HG02642 (cell line): ENCODE results near the gene IGFBP1.

ENCODE experiments used
- ATAC-seq: cut with Tn5 transposase; IDR thresholded peaks from one replicate; pipeline ENCODE4 v1.9.1; 2021; ENCODE audit warnings: mild to moderate bottlenecking; ENCODE audit not compliant: unreplicated experiment, poor library complexity

The IGFBP1 gene

DNA sequence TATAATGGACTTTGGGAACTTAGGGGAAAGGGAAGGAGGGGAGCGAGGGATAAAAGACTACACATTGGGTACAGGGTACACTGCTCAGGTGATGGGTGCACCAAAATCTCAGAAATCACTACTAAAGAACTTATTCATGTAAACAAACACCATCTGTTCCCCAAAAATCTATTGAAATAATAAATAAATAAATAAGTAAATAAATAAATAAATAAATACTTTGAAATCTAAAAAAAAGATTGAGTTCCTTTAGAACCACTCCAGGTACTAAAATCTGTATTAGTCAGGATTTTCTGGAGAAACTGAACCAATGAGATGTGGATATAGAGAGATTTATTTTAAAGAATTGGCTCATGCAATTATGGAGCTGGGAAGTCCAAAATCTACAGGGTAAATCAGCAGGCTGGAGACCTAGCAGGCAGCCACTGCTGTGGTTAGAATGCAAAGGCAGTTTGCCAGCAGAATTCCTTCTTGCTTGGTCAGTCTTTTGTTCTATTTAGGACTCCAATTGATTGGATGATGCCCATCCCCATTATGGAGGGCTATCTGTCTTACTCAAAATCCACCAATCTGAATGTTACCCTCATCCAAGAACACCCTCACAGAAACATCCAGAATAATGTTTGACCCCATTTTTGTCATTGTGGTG, 8.9 kb downstream of the IGFBP1 start:
- ATAC-seq = no peak

DNA sequence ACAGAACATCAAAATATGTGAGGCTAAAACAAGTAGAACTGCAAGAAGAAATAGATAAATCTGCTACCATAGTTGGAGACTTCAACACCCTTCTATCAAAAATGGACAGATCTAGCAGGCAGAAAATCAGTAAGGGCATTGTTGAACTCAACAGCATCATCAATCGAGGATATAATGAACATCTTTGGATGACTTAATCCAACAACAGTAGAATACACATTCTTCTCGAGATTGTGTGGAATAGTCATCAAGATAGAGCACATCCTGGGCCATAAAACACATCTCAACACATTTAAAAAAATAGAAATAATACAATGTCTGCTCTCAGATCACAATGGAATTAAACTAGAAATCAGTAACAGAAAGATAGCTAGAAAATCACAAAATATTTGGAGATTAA, 9.9 kb downstream of the IGFBP1 start:
- no peak for ATAC-seq

DNA sequence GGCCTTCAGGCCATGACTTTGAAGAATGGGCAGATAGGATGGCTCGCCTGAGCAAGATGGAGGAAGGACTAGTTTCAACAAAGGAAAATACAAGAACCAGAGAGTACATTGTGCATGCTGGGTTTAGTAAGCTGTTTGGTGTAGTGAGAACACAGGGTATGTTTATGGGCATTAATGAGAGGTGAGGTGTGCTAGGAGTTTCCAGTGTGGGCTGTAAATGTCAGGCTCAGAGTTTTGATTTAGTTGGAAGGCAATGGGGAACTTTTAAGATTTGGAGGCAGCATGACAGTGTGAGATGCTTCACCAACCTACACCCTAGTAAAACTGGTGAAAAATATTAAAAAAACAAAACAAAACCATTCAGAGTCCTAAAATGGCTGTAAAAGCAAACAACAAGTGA, 13.3 kb downstream of the IGFBP1 start:
- ATAC-seq = no peak

DNA sequence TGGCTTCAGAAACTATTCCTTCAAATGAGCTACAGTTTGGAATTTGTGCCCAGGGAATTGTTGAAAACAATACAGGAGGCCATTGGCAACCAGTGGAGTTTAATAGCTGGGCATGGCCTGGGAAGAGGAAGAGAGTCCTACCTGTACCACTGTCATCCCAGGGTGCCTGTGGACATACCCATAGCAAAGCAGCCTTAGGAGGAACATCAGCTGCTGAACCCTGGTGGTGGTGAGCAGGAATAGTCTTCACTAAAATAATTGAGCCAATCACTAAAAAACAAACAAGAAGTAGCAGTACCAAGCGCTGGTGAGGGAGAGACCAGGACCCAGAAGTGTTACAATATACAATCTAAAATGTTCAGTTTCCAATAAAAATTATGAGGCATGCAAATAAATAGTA, 14.5 kb downstream of the IGFBP1 start:
- ATAC-seq = no peak

DNA sequence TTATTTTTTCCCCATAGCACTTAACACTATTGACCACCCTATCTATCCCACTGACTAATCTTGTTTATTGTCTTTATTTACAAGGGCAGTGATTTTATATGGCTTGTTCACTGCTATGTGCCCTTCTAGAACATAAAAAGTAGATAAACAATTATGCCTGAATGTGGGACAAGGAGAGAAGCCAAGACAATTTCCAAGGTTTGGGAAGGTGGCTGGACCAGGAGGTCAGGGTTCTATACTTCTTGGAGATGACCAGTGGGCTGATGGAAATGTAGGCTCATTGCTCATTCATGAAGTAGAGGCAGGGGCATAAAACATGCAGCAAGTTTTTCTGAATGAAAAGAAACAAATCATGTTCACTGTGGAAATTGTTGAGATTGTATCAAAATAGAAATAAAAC, 21.3 kb downstream of the IGFBP1 start:
- no peak for ATAC-seq

DNA sequence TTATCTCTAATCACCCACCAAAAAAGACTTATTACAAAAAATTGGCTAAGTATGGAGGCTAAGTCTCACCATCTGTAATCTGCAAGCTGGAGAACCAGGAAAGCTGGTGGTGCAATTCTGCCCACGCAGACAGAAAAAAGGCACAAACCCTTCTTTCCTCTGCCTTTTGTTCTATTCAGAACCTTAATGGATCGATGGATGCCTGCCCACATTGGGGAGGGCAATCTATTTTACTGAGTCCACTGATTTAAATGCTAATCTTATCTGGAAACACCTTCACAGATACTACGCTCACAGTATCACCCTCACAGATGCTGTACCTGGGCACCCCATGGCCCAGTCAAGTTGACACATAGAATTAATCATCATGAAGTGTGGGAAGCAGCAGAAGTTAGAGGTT, 22.6 kb downstream of the IGFBP1 start:
- ATAC-seq = no peak

DNA sequence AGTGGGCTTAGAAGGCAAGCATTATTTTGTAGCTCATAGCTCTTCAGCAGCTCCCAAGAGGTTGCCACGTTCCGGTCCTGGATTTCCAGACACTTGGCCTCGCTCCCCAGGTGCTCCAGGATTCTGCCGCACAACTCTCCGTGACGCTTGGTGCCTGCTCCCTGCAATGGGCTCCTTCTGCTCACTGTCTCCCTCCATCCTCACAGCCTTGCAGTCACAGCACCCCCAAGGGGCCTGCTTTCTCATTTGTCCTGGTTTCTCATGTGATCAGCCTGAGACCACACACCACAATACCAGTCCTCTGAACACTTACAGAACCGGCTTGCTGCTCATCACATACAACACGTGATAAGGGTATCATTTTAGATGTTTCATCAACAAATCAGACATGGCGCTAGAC, 23.0 kb downstream of the IGFBP1 start:
- ATAC-seq = no peak

DNA sequence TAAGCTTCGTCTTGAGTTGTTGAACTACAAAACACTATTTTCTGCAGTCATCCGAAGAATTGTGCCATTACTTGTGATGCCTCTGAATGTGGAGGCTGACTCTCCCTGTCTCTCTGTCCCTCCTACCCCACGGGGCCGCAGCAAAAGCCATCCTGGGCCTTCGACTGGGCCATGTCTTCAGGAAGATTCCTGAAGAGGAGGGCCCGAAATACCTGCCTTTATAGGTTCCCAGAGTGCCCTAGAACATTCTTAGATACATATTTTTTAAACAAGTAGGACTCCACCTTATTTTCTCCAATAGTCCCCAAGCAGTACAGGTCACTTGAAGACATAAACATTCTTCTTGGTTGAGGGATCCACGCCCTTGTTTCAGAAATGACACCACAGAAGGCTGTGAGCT, 24.7 kb downstream of the IGFBP1 start:
- ATAC-seq = no peak

DNA sequence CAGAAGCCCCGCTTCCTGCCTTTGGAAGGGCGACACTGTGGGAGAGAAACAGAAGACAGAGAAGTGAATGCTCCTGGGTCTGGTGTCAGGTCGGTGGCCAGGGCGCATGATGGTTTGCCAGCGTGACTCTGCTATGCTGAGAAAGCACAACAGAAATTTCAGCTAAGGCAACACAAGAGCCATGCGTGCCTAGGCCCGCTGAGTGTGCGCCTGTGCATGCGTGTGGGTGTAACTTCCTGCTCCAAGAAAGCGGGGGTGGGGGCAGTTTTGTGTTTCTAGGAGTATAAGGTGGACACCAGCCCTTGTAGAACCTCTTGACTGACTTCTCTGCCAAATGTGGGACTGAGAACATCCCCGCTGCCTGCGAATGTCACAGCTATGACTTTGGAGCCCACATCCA, 26.6 kb downstream of the IGFBP1 start:
- no peak for ATAC-seq

DNA sequence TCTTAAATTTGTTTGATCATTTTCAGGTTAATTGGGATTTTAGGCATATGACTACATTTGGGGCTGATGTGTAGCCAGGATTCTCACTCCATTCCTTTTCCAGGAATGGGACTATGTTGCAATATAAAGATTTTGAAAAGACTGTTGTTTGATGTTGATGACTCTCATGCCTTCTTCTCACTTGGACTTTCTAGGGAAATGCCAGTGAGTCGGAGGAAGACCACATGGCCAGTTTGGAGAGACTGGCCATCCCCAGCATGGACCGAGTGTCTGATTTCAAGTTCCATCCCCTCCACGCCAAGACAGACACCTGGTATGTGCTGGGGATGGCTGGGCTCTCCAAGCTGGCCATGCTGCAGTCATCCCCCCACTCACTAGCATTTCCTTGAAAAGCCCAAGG, 27.3 kb downstream of the IGFBP1 start:
- ATAC-seq = no peak

DNA sequence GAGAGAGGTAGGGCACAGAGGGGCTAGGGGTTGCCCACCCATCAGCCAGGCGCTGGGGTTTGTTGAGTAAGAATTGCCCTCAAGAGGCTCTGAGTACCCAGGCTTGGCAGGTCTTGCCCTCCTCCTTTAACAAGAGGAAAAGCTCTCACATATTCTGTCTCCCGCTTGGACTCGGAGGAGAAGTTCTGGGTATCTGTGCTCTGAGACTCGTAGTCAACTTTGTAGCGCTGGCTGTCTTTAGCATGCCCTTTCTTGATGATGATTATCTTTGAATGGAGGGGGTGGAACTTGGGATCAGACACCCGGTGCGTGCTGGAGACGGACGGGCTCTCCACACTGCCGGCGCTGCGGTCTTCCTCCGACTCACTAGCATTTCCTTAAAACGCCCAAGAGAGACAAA, 28.8 kb downstream of the IGFBP1 start:
- no peak for ATAC-seq

DNA sequence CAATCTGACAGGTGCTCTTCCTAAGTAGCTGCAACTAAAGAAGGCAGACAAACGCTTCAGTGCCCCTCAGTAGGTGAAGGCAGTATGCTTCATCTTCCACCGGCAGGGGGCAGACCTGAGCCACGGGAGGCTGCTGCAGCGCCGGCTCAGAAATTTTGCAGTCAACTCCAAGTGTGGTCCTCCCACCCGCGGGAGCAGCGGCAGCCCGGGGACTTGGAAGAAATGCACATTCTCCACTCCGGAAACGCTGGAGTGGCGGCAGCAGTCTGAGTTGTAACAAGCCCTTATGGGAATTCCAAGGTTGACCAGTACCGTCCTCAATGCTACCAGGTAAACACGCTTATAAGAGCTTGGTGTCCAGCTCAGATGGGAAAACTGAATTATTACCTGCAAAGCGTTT, 29.4 kb downstream of the IGFBP1 start:
- peak; percentile 82 for ATAC-seq

DNA sequence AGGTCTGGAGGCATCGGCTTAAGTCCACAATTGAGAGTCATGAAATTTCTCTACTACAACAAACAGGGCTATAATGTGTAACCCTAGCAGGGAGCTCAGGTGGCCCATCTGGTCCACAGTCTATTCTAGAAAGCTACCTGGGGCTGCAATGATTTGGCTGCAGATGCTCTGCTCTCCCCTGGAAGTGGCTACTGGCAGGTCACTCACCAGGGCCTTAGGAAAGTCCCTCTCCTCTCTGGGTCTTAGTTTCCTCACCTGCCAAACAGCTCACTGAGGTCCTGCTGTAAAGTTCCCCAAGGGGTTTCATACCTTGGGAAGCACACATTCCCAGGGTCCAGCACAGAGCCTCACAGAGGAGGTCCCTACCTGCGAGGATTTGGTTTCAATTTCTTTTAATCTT, 30.3 kb downstream of the IGFBP1 start:
- ATAC-seq = no peak

DNA sequence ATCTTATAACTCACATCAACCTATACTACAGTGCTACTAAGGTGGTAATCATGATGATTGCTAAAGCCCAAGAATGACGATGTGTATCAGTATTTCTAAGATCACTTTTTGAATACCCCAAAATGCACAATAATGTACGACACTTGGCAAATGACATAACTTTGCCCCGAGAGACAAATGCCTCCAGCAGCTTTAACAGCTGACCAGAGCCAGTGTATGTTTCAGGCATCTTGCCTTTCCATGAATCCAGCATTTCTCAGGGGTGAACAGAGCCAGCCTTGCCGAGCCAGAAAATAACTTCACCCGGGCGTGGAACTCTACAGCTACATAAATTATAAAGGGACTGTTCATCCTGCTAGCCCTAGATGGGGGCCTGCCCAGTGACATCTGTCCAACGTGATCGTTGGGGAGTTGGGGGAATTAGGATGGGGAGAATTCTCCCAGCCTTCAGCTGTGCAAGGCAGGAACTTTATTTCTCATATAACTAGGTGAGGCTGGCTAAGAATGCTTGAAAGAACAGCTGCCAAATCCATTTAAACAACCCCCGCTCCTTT, 31.0 kb downstream of the IGFBP1 start:
- no peak for ATAC-seq

DNA sequence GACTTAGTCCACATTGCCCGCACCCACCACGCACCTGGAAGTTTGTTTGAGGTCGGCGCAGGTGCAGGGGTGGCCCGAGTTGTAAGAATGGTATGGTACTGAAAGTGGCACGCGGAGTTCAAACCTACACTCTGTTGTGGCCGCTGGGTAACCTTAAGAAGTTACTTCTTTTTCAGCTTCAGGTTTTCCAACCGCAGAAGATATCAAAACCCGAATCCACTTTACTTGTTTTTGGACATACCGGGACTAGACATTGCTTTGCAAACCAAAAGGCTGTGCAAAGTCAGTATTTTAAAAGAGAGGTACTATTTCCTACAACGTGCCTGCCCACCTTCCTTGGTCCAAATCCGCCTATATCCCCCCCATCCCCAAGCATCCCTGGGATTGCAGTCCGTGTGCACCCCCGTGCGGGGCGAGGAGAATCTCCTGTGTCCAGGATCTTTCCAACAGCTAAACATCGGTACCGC, 31.7 kb downstream of the IGFBP1 start:
- no peak for ATAC-seq

DNA sequence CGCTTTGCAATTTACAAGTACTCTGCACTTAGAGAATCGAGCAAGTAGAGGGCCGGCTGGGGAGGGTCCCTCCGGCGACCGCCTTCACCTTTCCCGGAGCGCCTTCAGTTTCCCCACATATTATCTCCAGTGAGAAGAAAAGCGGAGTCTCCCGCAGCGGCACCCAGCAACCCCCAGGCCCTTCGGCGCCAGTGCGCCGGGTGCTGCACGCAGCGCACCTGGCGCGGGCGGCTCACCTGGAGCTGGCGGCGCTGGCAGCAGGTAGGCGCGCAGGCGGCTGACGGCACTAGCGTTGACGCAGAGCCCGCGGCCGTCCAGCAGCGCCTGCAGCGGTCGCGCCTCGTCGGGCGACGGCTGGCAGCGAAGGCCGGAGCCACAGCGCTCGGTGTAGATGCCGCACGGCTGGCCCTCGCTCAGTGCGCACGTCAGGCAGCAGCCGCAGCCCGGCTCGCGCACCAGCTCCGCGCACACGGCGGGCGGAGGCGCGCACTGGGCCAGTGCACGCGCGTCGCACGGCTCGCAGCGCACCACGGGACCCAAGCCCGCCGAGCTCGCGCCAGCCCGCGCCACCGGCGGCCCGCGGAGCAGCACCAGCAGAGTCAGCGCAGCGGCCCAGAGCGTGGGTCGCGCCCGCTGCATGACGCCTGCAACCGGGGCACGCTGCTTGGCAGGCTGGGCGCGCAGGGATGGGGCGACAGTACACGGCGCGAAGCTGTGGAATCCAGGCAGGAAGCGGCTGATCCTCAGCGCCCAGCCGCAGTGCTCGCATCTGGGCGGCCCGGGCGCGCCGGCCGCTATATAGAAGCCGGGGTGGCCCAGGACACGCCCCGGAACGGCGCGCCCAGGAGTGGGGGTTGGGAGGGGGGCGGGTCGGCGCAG, 32.5 kb downstream of the IGFBP1 start, which contains the start of gene IGFBP3:
IGFBP3 (minus strand) TSS at position 771 of the 879 bp plus-strand sequence; CDS start at position 639, 132 bp downstream.
- ATAC-seq = no peak

DNA sequence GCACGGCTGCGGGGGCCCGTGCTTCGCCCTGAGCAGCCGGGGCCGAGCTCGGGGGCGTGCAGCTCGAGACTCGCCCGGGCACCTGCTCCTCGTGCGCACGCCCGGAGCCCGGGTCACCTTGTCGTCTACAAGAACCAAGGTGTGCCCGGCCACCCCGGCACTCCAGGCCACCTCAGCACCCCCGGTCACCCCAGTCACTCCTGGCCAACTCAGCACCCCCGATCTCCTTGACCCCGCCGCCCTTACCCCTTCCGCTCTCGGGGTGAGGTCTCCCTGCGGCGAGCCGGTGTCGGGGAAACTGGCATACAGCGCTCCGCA, 33.1 kb downstream of the IGFBP1 start:
- no peak for ATAC-seq

DNA sequence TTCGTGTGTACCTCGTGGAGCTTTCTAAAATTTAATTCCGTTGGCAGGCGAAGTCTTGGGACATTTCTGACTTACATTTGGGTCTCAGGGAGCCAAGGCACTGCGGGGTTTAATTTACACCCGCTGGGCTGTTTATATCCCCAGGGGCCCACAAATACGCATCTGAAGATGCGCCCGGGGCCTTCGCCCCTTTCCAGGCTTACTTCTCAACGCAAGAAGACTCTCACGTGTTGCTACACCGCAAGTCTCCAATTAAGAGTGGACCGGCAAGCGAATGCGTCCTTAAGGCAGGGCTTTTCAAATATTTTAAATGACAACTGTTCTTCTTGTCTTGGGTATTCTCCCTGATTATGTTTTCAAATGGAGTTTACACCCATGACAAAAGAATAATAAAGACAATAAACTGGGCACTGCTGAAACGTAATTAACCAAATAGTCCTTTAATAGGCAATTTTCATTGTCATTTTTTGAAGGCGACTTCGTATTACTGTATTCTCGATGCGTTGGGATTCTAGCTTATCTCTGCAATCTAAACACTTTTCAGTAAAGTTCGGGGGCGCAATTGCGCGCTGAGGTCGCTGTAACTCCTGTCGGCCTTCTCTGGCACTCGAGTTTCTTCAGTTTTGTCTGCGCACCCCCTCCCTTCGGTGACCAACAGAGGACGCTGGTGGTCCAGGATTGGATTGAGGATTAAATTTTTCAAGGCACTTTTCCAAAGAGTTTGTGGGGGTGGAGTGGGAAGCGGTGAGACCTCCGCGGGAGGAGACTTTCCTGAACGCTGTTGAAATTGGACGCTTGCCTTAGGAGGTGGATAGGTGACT, 33.6 kb downstream of the IGFBP1 start:
- ATAC-seq = no peak

DNA sequence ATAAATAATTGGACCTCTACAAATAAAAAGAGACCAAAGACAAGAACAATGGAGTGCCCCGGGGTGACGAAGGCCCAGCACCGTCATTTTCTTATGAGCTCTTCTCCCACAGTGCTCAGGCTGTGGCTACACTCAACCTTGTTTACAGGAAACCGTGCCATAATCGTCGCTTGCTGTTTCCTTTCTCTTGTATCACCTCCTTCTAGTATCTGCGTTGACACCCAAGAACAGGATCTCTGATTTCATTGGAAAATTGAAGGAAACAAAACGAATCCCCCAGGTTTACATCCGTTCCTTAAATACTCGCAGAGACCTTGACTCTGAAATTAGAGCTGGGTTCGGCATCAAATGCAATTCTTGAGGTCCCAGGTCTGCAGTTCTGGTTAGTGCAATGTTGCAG, 34.5 kb downstream of the IGFBP1 start:
- no peak for ATAC-seq

DNA sequence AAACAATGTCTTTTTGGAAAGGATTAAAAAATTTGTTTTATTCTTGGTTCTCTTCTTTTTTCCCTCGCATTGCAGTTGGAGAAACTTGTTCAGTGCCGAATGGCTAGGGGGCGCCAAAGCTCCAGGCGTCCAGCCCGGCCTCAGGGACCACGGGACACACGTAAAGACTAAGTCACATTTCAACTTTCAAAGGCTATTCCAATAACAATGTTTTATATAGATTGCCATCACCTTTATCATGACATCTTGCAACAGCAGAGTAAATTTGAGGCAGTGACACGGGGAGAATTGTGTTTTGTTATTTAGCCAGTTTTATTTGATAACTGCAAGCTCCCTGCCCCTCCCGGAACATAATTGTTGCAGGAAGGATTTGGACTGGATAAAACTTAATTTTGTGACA, 35.0 kb downstream of the IGFBP1 start:
- no peak for ATAC-seq

DNA sequence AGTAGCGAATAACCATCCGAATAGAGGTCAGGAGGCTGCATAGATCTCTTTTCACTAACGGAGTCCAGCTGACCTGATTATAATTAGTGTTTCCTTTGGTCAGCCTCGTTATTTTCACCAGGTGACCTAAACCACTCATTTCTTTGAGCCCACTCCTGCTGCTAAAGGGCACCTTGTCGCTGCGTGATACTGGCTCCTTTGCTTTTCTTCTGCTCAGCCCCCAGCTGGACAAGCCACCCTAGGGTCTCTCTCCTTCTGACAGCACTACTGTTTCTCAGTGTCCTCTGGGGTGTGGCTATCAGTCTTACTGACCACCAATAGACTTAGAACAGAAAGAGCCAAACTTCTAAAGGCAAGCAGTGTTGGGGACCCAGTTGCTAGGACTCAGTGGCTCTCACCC, 35.5 kb downstream of the IGFBP1 start:
- ATAC-seq = no peak
